HepG2 (cell line): ENCODE data around the gene LHX5. TPM values are rescaled to one million over a fixed set of nuclear protein-coding genes. Genes with fewer than 3 reads are reported as not detected.
A peak's percentile ranks its signal among the peaks of the same experiment; 100 is the strongest.

Experiments
- GPN1 ChIP-seq: sonication (generic); formaldehyde crosslinking; IDR thresholded peaks from 2 replicates; pipeline ENCODE4 v1.5.1; 2020; ENCODE audit warnings: missing genetic modification reagents, borderline replicate concordance
- HOXA5 ChIP-seq: sonication (generic); formaldehyde crosslinking; IDR thresholded peaks from 2 replicates; pipeline ENCODE4 v1.4.0; 2020; ENCODE audit warnings: missing genetic modification reagents
- KLF12 ChIP-seq: sonication (generic); formaldehyde crosslinking; IDR thresholded peaks from 2 replicates; pipeline ENCODE4 v1.4.0; 2020; ENCODE audit warnings: missing genetic modification reagents, borderline replicate concordance
- ZNF234 ChIP-seq: sonication (generic); formaldehyde crosslinking; conservative IDR thresholded peaks from 2 replicates; pipeline ENCODE4 v1.5.1; 2020; ENCODE audit warnings: mild to moderate bottlenecking, missing genetic modification reagents
- ZNF329 ChIP-seq: sonication (generic); formaldehyde crosslinking; IDR thresholded peaks from 2 replicates; pipeline ENCODE4 v1.9.0; 2021; ENCODE audit warnings: low read depth, mild to moderate bottlenecking, missing genetic modification reagents
- ZNF468 ChIP-seq: sonication (generic); formaldehyde crosslinking; IDR thresholded peaks from 2 replicates; pipeline ENCODE4 v1.8.0; 2022; ENCODE audit warnings: mild to moderate bottlenecking, moderate library complexity, missing genetic modification reagents
- ZNF619 ChIP-seq: sonication (generic); formaldehyde crosslinking; IDR thresholded peaks from 2 replicates; pipeline ENCODE4 v1.4.0; 2020; ENCODE audit warnings: mild to moderate bottlenecking, missing genetic modification reagents
- polyA plus RNA-seq, 8 experiments: library from polyadenylated mRNA; depleted of rRNA in 3 of 8; stranded (reverse) in 7 of 8; unstranded in 1 of 8; fragments of >200 nt; fragmentation: Illumina TruSeq in 4 of 8; extraction: Trizol in 4 of 8; gene quantifications; 2 replicates each; pipeline versions ENCODE4 v1.2.1 to v1.2.3, GENCODE V29; 2011 to 2016; ENCODE audit warnings: low read depth in 4 of 8, missing spikeins in 1 of 8, mixed read lengths in 1 of 8; ENCODE audit not compliant: insufficient read depth in 1 of 8
- total RNA-seq, 5 experiments: library from RNA; depleted of rRNA; stranded (reverse); fragments of >200 nt; fragmentation: Illumina TruSeq; extraction: Trizol; gene quantifications; 2 replicates each; pipeline ENCODE4 v1.2.3, GENCODE V29; 2016; ENCODE audit warnings: low read depth in 1 of 5
- TF ChIP-seq, protein P1 (sequence below): sonication (generic); formaldehyde crosslinking; IDR thresholded peaks from 2 replicates; pipeline ENCODE4 v1.5.1; 2020; ENCODE audit warnings: mild to moderate bottlenecking, missing genetic modification reagents, borderline replicate concordance
- TF ChIP-seq, protein P2 (sequence below): sonication (generic); formaldehyde crosslinking; IDR thresholded peaks from 2 replicates; pipeline ENCODE4 v1.4.0; 2020; ENCODE audit warnings: missing genetic modification reagents, borderline replicate concordance
- TF ChIP-seq, protein P3 (sequence below): sonication (generic); formaldehyde crosslinking; IDR thresholded peaks from 2 replicates; pipeline ENCODE4 v1.5.1; 2020; ENCODE audit warnings: mild to moderate bottlenecking, missing genetic modification reagents, moderate library complexity
- TF ChIP-seq, protein P4 (sequence below): sonication (generic); formaldehyde crosslinking; IDR thresholded peaks from 2 replicates; pipeline ENCODE4 v1.4.0; 2020; ENCODE audit warnings: missing genetic modification reagents
- TF ChIP-seq, protein P5 (sequence below): sonication (generic); IDR thresholded peaks from 2 replicates; pipeline ENCODE4 v1.6.1; 2016; ENCODE audit warnings: low read depth, borderline replicate concordance

Gene LHX5
- total and polyA plus RNA-seq, 2 of the 13 experiments (the other 11 are each of a cell fraction or from before 2014, with no cell fraction given): not detected

DNA sequence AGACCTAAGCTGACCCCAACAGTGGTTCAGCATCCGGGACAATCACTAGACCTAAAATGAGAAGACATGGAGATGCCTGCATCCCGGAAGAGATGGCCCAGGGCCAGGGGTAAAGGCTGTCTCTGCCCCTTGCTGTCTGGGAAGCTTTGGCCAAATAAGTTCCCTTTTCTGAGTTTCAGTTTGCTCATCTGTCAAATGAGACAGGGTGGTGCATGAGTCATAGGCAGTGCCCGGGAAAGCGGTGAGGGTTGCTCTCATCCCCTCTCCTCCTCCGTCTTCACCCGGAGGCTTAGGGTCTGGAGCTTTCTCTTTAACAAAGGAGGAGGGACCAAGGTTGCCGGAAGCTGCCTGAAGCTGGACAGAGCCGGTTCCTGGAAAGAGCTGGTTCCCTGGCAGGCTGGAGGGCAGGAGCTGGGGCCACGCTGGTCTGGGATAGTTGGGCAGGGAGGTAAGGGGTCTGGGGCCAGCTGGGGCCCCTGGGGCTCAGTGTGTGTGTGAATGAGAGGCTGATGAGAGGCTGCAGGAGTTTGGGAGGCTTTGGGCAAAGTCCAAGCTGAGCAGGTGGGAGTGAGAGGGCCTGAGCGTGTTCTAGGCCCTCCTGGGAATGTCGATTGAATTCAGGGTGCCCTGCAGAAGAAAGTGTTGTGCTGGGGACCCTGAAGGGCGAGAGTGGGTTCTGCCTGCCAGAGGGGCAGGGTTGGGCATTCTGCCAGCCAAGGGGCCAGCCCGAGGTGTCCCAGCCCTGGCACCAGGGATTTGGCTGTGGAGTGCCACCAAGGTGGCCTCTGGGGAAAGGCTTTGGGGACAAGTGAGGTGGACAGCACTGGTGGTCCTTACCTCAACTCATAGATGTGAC, 49.4 kb downstream of the LHX5 start, which contains the start of gene SDSL (continued):
- TF ChIP-seq HOXA5 (CRISPR knock-in tag): 0 out of 2 replicates have a peak, but pooled peaks have one; percentile 20
- TF ChIP-seq ZNF329 (CRISPR knock-in tag): no peak
- no peak for TF ChIP-seq ZNF619 (CRISPR knock-in tag)
- TF ChIP-seq, protein P1, sequence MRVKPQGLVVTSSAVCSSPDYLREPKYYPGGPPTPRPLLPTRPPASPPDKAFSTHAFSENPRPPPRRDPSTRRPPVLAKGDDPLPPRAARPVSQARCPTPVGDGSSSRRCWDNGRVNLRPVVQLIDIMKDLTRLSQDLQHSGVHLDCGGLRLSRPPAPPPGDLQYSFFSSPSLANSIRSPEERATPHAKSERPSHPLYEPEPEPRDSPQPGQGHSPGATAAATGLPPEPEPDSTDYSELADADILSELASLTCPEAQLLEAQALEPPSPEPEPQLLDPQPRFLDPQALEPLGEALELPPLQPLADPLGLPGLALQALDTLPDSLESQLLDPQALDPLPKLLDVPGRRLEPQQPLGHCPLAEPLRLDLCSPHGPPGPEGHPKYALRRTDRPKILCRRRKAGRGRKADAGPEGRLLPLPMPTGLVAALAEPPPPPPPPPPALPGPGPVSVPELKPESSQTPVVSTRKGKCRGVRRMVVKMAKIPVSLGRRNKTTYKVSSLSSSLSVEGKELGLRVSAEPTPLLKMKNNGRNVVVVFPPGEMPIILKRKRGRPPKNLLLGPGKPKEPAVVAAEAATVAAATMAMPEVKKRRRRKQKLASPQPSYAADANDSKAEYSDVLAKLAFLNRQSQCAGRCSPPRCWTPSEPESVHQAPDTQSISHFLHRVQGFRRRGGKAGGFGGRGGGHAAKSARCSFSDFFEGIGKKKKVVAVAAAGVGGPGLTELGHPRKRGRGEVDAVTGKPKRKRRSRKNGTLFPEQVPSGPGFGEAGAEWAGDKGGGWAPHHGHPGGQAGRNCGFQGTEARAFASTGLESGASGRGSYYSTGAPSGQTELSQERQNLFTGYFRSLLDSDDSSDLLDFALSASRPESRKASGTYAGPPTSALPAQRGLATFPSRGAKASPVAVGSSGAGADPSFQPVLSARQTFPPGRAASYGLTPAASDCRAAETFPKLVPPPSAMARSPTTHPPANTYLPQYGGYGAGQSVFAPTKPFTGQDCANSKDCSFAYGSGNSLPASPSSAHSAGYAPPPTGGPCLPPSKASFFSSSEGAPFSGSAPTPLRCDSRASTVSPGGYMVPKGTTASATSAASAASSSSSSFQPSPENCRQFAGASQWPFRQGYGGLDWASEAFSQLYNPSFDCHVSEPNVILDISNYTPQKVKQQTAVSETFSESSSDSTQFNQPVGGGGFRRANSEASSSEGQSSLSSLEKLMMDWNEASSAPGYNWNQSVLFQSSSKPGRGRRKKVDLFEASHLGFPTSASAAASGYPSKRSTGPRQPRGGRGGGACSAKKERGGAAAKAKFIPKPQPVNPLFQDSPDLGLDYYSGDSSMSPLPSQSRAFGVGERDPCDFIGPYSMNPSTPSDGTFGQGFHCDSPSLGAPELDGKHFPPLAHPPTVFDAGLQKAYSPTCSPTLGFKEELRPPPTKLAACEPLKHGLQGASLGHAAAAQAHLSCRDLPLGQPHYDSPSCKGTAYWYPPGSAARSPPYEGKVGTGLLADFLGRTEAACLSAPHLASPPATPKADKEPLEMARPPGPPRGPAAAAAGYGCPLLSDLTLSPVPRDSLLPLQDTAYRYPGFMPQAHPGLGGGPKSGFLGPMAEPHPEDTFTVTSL: no peak
- TF ChIP-seq, protein P2, sequence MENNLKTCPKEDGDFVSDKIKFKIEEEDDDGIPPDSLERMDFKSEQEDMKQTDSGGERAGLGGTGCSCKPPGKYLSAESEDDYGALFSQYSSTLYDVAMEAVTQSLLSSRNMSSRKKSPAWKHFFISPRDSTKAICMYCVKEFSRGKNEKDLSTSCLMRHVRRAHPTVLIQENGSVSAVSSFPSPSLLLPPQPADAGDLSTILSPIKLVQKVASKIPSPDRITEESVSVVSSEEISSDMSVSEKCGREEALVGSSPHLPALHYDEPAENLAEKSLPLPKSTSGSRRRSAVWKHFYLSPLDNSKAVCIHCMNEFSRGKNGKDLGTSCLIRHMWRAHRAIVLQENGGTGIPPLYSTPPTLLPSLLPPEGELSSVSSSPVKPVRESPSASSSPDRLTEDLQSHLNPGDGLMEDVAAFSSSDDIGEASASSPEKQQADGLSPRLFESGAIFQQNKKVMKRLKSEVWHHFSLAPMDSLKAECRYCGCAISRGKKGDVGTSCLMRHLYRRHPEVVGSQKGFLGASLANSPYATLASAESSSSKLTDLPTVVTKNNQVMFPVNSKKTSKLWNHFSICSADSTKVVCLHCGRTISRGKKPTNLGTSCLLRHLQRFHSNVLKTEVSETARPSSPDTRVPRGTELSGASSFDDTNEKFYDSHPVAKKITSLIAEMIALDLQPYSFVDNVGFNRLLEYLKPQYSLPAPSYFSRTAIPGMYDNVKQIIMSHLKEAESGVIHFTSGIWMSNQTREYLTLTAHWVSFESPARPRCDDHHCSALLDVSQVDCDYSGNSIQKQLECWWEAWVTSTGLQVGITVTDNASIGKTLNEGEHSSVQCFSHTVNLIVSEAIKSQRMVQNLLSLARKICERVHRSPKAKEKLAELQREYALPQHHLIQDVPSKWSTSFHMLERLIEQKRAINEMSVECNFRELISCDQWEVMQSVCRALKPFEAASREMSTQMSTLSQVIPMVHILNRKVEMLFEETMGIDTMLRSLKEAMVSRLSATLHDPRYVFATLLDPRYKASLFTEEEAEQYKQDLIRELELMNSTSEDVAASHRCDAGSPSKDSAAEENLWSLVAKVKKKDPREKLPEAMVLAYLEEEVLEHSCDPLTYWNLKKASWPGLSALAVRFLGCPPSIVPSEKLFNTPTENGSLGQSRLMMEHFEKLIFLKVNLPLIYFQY (CRISPR knock-in tag): no peak
- TF ChIP-seq KLF12: no peak
- TF ChIP-seq, protein P3, sequence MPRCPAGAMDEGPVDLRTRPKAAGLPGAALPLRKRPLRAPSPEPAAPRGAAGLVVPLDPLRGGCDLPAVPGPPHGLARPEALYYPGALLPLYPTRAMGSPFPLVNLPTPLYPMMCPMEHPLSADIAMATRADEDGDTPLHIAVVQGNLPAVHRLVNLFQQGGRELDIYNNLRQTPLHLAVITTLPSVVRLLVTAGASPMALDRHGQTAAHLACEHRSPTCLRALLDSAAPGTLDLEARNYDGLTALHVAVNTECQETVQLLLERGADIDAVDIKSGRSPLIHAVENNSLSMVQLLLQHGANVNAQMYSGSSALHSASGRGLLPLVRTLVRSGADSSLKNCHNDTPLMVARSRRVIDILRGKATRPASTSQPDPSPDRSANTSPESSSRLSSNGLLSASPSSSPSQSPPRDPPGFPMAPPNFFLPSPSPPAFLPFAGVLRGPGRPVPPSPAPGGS (CRISPR knock-in tag): no peak
- TF ChIP-seq ZNF234 (CRISPR knock-in tag): no peak
- TF ChIP-seq ZNF468 (CRISPR knock-in tag): no peak
- TF ChIP-seq, protein P4, sequence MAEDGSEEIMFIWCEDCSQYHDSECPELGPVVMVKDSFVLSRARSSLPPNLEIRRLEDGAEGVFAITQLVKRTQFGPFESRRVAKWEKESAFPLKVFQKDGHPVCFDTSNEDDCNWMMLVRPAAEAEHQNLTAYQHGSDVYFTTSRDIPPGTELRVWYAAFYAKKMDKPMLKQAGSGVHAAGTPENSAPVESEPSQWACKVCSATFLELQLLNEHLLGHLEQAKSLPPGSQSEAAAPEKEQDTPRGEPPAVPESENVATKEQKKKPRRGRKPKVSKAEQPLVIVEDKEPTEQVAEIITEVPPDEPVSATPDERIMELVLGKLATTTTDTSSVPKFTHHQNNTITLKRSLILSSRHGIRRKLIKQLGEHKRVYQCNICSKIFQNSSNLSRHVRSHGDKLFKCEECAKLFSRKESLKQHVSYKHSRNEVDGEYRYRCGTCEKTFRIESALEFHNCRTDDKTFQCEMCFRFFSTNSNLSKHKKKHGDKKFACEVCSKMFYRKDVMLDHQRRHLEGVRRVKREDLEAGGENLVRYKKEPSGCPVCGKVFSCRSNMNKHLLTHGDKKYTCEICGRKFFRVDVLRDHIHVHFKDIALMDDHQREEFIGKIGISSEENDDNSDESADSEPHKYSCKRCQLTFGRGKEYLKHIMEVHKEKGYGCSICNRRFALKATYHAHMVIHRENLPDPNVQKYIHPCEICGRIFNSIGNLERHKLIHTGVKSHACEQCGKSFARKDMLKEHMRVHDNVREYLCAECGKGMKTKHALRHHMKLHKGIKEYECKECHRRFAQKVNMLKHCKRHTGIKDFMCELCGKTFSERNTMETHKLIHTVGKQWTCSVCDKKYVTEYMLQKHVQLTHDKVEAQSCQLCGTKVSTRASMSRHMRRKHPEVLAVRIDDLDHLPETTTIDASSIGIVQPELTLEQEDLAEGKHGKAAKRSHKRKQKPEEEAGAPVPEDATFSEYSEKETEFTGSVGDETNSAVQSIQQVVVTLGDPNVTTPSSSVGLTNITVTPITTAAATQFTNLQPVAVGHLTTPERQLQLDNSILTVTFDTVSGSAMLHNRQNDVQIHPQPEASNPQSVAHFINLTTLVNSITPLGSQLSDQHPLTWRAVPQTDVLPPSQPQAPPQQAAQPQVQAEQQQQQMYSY (CRISPR knock-in tag): peak; percentile 90
- TF ChIP-seq, protein P5, sequence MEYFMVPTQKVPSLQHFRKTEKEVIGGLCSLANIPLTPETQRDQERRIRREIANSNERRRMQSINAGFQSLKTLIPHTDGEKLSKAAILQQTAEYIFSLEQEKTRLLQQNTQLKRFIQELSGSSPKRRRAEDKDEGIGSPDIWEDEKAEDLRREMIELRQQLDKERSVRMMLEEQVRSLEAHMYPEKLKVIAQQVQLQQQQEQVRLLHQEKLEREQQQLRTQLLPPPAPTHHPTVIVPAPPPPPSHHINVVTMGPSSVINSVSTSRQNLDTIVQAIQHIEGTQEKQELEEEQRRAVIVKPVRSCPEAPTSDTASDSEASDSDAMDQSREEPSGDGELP: no peak; the same call in 1 of the 2 replicates
- TF ChIP-seq GPN1: no peak
